HUES64 (cell line): ENCODE results near the gene RBMS3.
"Not testable (repeated sequence)": the region's sequence is repeated elsewhere in the genome, so short reads cannot be mapped to it uniquely, and the experiment has no call there.

Experiments
- H3K27ac ChIP-seq: 2 replicates; pipeline ENCODE4 v1.7.0; 2013; ENCODE audit warnings: low read depth, low read length, inconsistent platforms
- H3K27me3 ChIP-seq: 2 replicates; pipeline ENCODE4 v1.6.1; 2013; ENCODE audit warnings: mild to moderate bottlenecking, low read length; ENCODE audit not compliant: insufficient read depth
- H3K36me3 ChIP-seq: 2 replicates; pipeline ENCODE4 v1.6.1; 2013; ENCODE audit warnings: mild to moderate bottlenecking, low read length; ENCODE audit not compliant: insufficient read depth
- H3K4me1 ChIP-seq: 2 replicates; pipeline ENCODE4 v1.6.1; 2013; ENCODE audit warnings: mild to moderate bottlenecking, low read length, moderate library complexity; ENCODE audit not compliant: insufficient read depth
- H3K4me3 ChIP-seq: 2 replicates; pipeline ENCODE4 v1.5.1; 2013; ENCODE audit warnings: mild to moderate bottlenecking, low read length, moderate library complexity
- H3K9ac ChIP-seq: 2 replicates; pipeline ENCODE4 v1.6.1; 2013; ENCODE audit warnings: mild to moderate bottlenecking, low read depth, low read length
- H3K9me3 ChIP-seq: 2 replicates; pipeline ENCODE4 v1.6.1; 2013; ENCODE audit warnings: low read depth, low read length; ENCODE audit not compliant: insufficient read depth
- WGBS: fragments of 150-250, 120-280 bp; methylation state at CpG from one replicate; pipeline ENCODE4 v1.1.7; 2013; ENCODE audit warnings: missing lambda C conversion rate; 5-methylcytosine and 5-hydroxymethylcytosine counted together

Gene RBMS3

DNA sequence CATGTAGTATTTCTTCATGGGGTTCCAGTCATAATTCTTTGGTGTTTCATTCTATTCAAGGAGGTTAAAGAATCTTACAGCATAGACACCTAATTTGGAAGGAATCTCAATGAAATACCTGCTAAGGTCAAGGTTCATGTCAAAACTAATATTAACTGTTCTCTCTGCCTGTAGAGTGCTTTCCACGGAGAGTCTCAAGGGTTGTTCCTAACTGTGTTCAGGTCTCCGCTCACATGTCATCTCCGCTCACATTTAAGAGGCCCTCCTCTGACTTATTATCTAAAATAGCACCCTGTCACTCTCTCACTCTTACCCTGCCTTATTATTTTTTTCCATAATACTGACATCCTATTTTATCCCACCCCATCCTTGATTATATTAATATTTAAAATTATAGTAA is 239.9 kb downstream of the RBMS3 start:
- 95% methylated on average over 3 of the region's 3 CpGs for WGBS
- no peaks in the 10 kb centered on the region for H3K27me3 ChIP-seq

DNA sequence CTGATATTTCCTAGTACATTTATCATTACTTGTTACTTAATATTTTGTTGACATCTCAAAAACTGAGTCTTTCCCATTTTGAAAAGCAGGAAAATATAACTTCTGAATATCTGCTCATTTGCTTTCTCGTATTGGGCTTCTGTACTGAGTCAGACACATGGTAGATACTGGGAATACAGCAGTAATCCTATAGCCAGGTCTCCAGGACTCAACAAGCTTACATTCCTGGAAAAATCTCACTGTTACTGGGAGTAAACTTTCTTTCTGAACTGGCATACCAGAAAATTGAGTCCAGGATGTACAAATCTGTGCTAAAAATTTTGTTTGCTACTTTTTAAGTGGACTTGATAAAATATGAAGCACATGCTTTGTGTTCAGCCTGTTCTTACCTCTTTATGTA is 240.4 kb downstream of the RBMS3 start:
- WGBS: 88% methylated on average over 1 of the region's 1 CpG
- no peaks in the 10 kb centered on the region for H3K4me1 ChIP-seq

More for the DNA sequence above, 239.9 kb downstream of the RBMS3 start:
- H3K4me3 ChIP-seq: no peak overlapping the region
- H3K9me3 ChIP-seq: no peaks in the 10 kb centered on the region
- H3K36me3 ChIP-seq: no peaks in the 10 kb centered on the region
- H3K9ac ChIP-seq: no peak overlapping the region
- H3K27ac ChIP-seq: no peak overlapping the region
- H3K4me1 ChIP-seq: peaks cover 4% of the 10 kb centered on the region

DNA sequence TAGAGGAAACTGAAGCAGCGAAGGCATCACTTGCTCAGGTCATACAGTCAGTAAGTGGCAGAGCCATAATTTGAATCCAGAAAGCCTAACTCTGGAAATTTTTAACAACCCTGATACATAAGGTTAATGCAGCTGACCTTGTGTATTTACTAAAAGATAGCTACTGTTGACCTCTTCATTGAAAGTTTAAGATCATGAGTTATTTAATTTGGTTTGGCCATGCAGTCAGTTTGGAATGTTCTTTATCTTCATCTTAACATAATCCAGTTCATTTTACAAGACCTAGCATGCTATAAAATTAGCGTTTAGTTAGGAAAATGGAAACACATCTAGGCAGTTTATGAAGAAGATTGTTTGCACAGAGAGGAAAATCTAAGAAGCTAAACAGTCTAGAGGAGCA is 240.9 kb downstream of the RBMS3 start:
- H3K36me3 ChIP-seq: no peaks in the 10 kb centered on the region
- no peak overlapping the region for H3K27ac ChIP-seq
- no peaks in the 10 kb centered on the region for H3K9me3 ChIP-seq
- H3K4me3 ChIP-seq: no peak overlapping the region
- no peak overlapping the region for H3K9ac ChIP-seq
- WGBS: 95% methylated on average over 2 of the region's 2 CpGs
- H3K4me1 ChIP-seq: no peaks in the 10 kb centered on the region
- no peaks in the 10 kb centered on the region for H3K27me3 ChIP-seq

More for the DNA sequence above, 240.4 kb downstream of the RBMS3 start:
- no peak overlapping the region for H3K4me3 ChIP-seq
- H3K9me3 ChIP-seq: no peaks in the 10 kb centered on the region
- no peak overlapping the region for H3K9ac ChIP-seq
- no peaks in the 10 kb centered on the region for H3K36me3 ChIP-seq
- H3K27ac ChIP-seq: no peak overlapping the region
- no peaks in the 10 kb centered on the region for H3K27me3 ChIP-seq

DNA sequence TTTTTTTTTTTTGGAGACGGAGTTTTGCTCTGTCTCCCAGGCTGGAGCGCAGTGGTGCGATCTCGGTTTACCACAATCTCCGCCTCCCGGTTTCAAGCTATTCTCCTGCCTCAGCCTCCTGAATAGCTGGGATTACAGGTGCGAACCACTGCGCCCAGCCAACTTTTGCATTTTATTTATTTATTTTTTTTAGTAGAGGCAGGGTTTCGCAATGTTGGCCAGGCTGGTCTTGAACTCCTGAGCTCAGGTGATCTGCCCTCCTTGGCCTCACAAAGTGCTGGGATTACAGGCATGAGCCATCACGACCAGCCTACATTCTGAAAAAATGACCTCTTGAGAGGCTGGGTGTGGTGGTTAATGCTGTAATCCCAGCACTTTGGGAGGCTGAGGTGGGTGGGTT is 243.6 kb downstream of the RBMS3 start:
- 97% methylated on average over 9 of the region's 10 CpGs for WGBS
- H3K4me1 ChIP-seq: not testable (repeated sequence)

DNA sequence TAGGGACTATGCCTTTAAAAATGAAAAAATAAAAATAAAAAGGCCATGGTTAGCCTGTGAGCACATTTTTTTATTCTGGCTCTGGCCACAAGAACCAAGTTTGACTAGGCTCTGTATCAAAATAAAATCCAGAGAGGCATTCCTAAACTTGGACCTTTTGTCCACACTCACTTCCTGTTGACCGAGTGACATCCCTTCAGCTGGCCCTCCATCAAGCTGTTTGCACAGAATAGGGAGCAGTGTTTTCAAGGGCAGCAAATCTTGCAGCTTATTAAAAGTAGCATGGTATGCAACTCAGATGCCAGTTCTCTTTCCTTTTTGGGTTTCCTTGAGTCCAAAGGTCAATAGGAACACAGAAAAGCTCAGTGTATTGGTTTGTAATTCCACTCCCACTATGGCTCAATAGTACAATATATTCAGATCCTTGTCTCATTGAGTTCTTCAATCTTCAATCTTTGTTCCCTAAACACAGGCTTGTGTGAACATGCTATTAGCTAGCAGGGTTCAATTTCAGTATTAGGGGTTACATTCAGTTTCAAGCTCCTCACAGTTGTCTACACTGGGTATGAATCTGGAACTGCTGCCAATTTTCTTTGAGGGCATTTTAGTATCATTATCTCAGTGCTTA is 244.5 kb downstream of the RBMS3 start:
- H3K36me3 ChIP-seq: no peaks in the 10 kb centered on the region
- WGBS: 93% methylated on average over 1 of the region's 1 CpG
- H3K27me3 ChIP-seq: no peaks in the 10 kb centered on the region
- no peak overlapping the region for H3K27ac ChIP-seq
- H3K9me3 ChIP-seq: no peaks in the 10 kb centered on the region
- no peak overlapping the region for H3K9ac ChIP-seq
- no peaks in the 10 kb centered on the region for H3K4me1 ChIP-seq
- H3K4me3 ChIP-seq: no peak overlapping the region

More for the DNA sequence above, 243.6 kb downstream of the RBMS3 start:
- not testable (repeated sequence) for H3K36me3 ChIP-seq, H3K27me3 ChIP-seq, H3K27ac ChIP-seq, H3K9me3 ChIP-seq, H3K4me3 ChIP-seq, H3K9ac ChIP-seq

DNA sequence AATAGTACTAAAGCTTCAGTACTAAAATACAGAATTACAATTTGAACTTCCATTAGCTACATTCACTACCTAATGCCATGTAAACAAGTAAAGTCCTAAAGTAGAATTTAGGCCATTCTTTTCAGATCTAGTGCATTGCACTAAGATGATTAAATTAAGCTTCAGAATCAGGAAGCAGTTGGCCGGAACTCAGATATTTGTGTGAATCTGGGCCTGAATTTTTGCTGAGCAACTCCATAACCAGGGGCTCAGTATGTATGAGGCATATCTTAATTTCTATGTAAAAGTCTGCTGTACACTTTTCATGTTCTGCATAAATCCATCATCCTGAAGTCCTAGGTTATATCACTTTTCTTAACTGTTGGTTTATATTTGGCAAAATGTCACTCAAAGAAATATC is 246.4 kb downstream of the RBMS3 start:
- WGBS: 96% methylated on average over 1 of the region's 1 CpG
- no peak overlapping the region for H3K9ac ChIP-seq
- no peaks in the 10 kb centered on the region for H3K9me3 ChIP-seq
- no peaks in the 10 kb centered on the region for H3K36me3 ChIP-seq
- H3K4me1 ChIP-seq: no peaks in the 10 kb centered on the region
- H3K27me3 ChIP-seq: no peaks in the 10 kb centered on the region
- no peak overlapping the region for H3K4me3 ChIP-seq
- H3K27ac ChIP-seq: no peak overlapping the region

DNA sequence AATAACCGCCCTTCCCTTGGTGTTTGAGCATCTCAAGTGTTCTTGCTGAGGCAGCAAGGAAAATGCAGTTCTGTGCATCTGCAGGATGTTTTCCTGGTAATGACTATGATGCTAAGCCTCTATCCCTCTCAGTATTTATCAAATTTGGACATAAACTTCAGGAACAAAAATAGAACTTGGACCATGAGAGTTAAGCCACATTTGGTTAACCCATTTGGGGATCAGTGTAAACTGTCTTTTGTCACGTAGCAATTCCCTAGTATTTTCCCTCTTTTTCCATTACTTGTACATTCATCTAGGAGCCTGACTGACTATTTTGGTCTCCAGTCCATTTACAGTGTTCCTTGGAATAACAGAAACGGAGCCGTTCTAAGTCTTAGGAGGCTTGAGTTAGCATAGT is 250.8 kb downstream of the RBMS3 start:
- 98% methylated on average over 2 of the region's 4 CpGs for WGBS
- H3K9me3 ChIP-seq: no peaks in the 10 kb centered on the region
- no peaks in the 10 kb centered on the region for H3K36me3 ChIP-seq
- no peak overlapping the region for H3K9ac ChIP-seq
- H3K27ac ChIP-seq: no peak overlapping the region
- H3K27me3 ChIP-seq: no peaks in the 10 kb centered on the region
- H3K4me3 ChIP-seq: no peak overlapping the region
- peaks cover 5% of the 10 kb centered on the region; the same call in 1 of the 2 replicates for H3K4me1 ChIP-seq

DNA sequence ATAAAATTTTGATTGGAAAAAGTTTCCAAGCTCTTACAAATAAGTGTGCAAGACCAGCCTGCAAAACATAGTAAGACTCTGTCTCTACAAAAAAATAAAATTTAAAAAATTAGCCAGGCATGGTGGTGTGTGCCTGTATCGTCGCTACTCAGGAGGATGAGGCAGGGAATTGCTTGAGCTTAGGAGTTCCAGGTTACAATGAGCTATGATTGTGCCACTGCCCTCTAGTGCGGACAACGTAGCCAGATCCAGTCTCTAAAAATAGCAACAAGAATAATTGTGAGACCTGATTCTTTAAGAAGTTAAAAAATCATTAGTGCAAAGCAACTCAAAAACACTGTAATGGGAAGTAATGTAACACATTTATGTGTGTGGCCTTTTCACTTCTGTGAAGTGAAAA is 251.6 kb downstream of the RBMS3 start:
- Histone ChIP-seq H3K9ac (no peak overlapping the region), H3K36me3 (no peaks in the 10 kb centered on the region), H3K4me1 (peaks cover 5% of the 10 kb centered on the region; the same call in 1 of the 2 replicates), H3K4me3 (no peak overlapping the region), H3K27ac (no peak overlapping the region), H3K9me3 (no peaks in the 10 kb centered on the region), H3K27me3 (no peaks in the 10 kb centered on the region)
- 98% methylated on average over 3 of the region's 4 CpGs for WGBS

DNA sequence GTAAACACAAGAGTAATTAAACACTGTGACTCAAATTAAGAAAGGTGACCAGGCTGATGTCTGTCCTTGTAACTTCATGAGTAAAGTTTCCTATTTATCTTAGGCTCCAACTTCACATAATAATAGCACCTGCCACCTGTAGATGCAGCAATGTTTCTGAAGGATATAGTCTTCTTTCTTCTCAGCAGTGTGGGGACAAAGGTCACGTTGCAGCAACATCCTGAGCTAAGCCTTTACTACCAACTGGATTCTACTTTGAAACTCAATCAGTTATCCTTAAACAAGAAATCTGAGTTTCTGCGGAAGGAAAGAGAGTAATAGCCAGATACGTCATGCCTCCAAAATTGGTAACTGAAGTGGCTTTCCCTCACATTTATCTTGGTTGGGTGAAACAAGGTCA is 253.1 kb downstream of the RBMS3 start:
- 93% methylated on average over 3 of the region's 3 CpGs for whole genome bisulfite sequencing
- no peaks in the 10 kb centered on the region for H3K36me3 ChIP-seq

DNA sequence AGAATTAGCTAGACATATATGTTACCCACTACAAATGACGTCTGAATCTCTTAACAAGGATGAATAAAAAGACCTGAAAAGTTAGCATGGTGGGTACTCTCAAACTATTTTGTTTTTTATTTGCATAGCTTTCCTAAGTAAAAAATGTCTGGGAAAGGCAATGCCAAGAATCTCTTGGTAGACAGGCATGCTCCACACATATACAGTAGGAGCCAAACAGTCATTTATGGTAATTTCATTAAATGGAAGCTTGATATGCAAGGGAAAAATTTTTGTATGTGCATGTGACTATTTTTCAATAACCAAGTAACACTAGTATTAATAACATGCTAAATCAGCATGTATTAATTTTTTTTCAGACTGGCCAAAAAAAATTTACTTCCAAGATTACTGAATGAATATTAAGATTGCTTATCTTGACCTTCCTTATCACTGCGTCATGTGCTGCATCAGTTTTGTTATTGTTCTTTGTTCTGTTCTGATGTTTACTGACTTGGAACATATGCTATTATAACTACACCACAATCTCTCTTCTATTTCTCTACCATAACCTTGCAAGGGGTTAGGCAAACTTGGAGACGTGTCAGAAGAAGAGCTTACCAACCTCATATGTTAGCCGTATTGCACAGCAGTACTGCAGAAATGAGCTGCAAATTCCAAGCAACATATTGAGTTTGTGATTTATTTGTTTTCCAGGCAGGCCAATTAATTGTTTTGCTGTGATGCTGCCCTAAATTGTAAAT is 255.3 kb downstream of the RBMS3 start:
- no peak overlapping the region for H3K9ac ChIP-seq
- no peaks in the 10 kb centered on the region for H3K36me3 ChIP-seq
- peaks cover 5% of the 10 kb centered on the region; the same call in 1 of the 2 replicates for H3K4me1 ChIP-seq
- H3K4me3 ChIP-seq: no peak overlapping the region
- 91% methylated on average over 3 of the region's 4 CpGs for WGBS
- H3K27ac ChIP-seq: no peak overlapping the region
- H3K27me3 ChIP-seq: no peaks in the 10 kb centered on the region
- no peaks in the 10 kb centered on the region for H3K9me3 ChIP-seq

More for the DNA sequence above, 253.1 kb downstream of the RBMS3 start:
- H3K4me1 ChIP-seq: peaks cover 5% of the 10 kb centered on the region; the same call in 1 of the 2 replicates
- H3K27ac ChIP-seq: no peak overlapping the region
- H3K27me3 ChIP-seq: no peaks in the 10 kb centered on the region
- H3K9ac ChIP-seq: no peak overlapping the region
- no peaks in the 10 kb centered on the region for H3K9me3 ChIP-seq
- no peak overlapping the region for H3K4me3 ChIP-seq

DNA sequence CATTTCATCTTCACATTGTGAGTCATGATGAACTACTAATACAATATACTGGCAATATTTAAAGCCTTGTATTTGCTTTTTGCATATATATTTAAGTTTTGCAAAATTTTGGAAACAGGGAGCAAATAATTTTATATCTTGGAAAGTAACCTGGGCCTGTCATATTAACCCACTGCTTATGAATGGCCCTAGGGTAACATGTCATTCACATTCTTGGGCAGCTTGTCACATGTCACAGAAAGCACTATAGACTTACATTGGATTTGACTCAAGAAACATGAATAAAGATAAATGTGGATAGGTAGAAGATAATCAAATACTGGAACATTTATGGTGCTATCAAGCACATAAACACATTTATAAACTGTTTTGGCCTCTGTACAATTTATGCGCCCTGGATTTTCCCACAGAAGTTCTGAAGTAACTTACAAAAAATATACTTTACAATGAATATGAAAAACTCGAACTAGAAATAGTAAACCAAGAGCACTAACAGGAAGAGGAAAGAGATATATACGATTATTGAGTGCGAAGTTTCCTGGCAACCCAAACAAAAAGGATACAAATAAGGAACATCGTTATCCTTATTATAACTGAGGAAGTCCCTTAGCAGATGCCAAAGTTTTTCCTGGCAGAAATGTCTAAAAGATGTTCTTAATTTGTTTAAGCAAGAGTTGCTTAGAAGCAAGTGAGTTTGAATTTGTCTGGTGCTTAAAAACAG is 257.2 kb downstream of the RBMS3 start:
- H3K36me3 ChIP-seq: no peaks in the 10 kb centered on the region
- no peaks in the 10 kb centered on the region for H3K9me3 ChIP-seq
- H3K27me3 ChIP-seq: no peaks in the 10 kb centered on the region
- H3K27ac ChIP-seq: no peak overlapping the region
- H3K4me3 ChIP-seq: no peak overlapping the region
- WGBS: 88% methylated on average over 5 of the region's 5 CpGs
- no peak overlapping the region for H3K9ac ChIP-seq
- H3K4me1 ChIP-seq: peaks cover 5% of the 10 kb centered on the region; the same call in 1 of the 2 replicates
